GDM1 (cell line): ENCODE measurements around the gene FRMD8.

ENCODE experiments used
- DNase-seq: peaks from one replicate; lab custom pipeline; 2025; lab: John Stamatoyannopoulos, UW

FRMD8 gene

GRCh38 chr11:65425105-65425970 is 38.9 kb downstream of the FRMD8 start:
- no peak for DNase-seq

DNA sequence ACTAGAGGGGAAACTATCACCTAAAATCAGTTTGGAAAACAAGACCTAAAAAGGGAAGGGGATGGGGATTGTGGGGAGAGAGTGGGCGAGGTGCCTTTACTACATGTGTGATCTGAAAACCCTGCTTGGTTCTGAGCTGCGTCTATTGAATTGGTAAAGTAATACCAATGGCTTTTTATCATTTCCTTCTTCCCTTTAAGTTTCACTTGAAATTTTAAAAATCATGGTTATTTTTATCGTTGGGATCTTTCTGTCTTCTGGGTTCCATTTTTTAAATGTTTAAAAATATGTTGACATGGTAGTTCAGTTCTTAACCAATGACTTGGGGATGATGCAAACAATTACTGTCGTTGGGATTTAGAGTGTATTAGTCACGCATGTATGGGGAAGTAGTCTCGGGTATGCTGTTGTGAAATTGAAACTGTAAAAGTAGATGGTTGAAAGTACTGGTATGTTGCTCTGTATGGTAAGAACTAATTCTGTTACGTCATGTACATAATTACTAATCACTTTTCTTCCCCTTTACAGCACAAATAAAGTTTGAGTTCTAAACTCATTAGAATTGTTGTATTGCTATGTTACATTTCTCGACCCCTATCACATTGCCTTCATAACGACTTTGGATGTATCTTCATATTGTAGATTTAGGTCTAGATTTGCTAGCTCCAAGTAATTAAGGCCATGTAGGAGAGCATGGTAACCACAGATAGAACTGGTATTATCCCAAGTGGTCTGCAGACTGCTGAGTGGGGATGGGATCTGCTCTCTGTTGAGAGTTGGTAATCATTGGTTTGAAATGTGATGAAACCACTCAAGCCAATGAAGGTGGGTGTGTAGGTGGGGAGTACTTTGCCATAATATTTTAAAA is 39.8 kb downstream of the FRMD8 start:
- peak; percentile 29 for DNase-seq

DNA sequence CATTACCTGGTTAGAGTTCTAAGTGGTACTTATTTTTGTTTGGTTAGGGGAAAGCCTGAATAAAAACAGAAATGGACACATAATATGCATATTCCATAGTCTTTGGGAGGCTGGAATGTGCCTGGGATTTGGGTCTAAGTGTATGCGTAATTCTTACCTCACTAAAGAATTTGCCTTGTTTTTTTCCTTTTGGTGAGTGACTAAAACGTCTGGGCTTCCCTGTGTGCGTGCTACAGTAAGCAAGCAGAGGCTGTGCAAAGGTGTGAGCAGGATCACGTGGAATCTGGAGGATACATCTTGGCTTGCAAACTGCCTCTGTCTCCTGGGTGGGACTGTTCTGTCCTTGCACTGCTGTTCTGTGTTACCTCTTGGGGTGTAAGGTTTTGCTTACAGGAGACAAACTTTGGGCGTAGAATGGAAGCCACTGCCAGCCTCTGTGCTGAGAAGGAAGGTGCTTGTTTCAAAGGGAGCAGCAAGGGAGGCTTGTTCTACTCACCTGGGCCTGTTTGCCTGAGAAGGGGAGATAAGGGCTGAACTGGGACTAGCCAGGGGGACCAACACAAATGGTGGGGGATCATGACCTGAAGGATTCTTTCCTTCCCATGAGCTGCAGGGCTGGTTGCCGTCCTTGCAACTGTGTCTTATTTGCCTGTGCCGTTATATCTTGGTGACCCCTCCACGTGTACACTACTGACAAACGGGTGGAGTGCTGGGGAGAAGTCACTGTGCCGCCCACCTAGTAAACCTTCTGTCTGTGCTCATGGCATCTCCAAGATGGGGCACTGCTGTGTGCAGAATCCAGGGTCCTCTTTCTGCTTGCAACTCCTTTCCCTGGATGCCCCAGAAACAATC is 40.6 kb downstream of the FRMD8 start:
- DNase-seq, result no peak

- no peak for DNase-seq
Measured at GRCh38 chr11:65427691-65428577, 41.5 kb downstream of the FRMD8 start.

- DNase-seq, result no peak
Measured at GRCh38 chr11:65428578-65429067, 42.2 kb downstream of the FRMD8 start.

DNA sequence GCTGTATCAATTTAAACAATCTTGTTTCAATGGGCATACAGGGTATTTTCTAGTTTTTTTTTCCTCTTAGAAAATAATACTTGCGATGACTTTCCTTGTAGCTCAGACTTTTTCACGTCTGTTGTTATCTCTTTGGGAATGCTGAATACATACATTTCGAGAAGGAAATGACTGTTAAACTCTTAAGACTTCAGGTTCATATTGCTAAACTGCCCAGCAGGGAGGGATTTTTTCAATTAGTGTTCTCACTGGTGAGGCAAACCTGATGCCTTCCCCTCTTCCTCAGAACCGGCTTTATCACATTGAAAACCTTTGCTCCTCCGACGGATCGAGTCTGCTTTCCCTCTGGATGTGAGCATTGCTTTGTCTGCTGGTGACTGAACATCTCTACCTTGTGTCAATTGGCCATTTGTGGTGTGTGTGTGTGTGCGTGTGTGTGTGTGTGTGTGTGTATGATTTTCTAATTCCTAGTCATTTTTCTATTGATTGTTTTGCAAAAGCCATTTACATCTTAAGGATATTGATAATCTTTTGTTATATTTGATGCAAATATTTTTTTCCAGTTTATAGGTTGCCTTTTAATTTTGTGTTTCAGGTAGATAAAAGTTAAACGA is 42.7 kb downstream of the FRMD8 start:
- DNase-seq, result no peak

DNA sequence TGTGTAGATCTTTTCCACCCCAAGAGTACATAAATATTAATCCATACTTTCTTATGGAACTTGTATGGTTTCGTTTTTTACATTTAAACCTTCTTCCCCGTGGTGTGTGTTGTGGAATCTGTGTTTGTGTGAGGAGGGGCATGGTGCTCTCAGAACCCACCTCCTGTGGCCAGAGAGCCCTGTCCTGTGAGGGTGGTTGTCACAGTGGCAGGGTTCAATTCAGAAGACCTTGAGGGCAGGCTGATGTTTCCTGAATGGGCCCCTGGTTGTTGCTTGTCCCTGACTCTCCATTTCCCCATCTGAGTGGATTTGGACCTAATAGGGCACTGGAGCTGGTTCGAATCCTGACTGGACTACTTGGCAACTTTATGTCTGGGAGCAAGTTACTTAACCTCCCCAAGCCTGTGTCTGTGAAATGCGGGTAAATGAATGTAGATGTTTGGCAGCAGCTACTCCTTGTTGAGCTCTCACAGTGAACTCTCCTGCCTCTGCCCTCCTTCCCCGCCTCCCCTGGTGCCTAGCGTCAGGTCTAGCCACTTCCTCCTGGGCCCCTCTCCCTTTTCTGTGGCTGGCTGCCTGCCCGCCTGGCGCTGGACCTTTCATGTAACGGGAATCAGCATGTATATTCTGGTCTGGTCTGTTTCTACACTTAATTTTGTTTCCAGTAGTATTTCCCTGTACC is 43.4 kb downstream of the FRMD8 start:
- peak; percentile 68 for DNase-seq

DNA sequence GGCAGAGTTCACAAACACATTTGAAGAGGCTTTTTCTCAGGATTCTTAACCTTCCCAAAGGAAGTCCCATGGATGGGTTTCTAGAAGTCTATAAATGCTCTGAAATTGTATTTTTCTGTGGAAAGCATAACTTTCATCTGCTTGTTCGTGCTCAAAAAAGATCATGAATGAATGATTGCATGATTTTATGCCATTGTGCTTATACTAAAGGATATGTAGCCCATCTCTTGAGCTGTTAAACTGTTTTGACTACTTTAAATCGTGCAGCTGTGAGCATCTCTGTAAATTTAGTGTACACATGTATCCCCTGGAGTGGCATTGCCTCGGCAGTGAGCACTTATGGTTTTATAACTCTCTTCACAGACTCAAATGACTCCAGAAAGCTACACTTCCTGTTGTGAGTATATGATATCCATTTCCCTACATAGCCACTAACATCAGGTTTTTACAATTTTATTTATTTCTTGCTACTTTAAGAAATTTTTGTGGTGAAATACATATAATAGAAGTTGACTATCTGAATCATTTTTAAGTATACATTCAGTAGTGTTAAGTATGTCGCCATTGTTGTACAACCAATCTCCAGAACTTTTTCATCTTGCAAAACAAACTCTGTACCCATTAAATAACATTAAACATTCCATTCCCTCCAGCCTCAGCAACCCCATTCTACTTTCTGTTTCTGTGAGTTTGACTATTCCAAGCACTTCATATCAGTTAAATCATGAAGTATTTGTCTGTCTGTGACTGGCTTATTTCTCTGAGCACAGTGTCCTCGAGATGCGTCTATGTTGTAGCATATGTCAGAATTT is 44.2 kb downstream of the FRMD8 start:
- no peak for DNase-seq

GRCh38 chr11:65431451-65432099 is 45.1 kb downstream of the FRMD8 start:
- DNase-seq, result no peak

- DNase-seq, result no peak
Measured at GRCh38 chr11:65432100-65432650, 45.7 kb downstream of the FRMD8 start.

DNA sequence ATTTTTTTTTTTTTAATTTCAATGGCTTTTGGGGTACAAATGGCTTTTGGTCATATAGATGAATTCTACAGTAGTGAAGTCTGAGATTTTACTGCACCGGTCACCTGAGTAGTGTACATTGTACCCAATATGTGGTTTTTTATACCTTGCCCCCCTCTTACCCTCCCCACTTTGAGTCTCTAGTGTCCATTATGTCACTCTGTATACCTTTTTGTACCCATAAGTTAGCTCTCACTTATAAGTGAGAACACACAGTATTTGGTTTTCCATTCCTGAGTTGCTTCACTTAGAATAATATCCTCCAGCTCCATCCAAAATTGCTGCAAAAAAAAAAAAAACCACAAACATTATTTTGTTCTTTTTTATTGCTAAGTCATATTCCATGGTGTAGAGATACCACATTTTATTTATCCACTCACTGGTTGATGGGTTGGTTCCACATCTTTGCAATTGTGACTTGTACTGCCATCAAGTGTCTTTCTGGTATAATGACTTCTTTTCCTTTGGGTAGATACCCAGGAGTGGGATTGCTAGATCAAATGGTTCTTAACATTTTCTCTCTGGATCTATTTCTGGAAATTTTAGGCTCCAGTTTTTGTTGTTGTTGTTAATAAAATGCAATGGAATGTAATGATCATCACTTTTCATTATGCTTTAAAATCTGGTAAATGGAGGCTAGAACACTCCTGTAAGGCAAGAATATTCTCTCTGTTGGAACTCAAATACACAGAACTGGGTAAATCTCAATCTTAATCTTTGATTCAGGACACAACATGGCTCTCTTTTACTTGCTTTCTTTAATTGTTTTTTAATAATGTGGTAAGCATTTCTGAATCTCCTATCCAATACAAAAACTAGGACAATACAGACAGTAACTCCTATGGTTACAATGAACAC is 46.5 kb downstream of the FRMD8 start:
- no peak for DNase-seq

GRCh38 chr11:65433657-65434056 is 47.2 kb downstream of the FRMD8 start:
- no peak for DNase-seq

DNA sequence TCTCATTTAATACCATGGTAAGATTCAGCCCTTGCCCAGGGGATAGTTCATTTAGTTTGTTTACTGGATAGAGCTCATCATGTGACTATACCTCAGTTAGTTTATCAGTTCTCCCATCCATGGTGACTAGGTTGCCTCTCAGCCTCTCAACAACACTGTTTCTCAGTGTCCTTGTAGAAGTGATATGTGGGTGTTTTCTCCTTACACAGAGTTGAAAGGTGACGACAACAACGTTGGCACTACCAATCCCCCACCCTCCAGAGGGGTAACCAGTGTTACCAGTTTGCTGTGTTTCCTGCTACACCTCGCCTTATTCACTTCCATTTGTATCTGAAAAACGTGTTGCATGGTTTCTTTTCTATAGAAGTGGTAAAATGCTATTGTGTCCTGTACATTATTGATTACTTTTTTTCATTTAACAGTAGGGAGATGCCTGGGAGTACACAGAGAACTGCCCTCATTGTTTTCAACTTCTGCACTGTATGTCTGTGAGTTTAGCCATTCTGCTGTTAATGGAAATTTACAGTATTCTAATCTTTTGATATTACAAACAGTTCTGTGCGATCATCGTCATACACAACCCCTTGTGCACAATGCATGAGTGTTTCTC is 47.7 kb downstream of the FRMD8 start:
- DNase-seq, result no peak

- no peak for DNase-seq
Measured at GRCh38 chr11:65434667-65435410, 48.4 kb downstream of the FRMD8 start.

GRCh38 chr11:65435411-65435931 is 49.0 kb downstream of the FRMD8 start:
- DNase-seq, result no peak

DNA sequence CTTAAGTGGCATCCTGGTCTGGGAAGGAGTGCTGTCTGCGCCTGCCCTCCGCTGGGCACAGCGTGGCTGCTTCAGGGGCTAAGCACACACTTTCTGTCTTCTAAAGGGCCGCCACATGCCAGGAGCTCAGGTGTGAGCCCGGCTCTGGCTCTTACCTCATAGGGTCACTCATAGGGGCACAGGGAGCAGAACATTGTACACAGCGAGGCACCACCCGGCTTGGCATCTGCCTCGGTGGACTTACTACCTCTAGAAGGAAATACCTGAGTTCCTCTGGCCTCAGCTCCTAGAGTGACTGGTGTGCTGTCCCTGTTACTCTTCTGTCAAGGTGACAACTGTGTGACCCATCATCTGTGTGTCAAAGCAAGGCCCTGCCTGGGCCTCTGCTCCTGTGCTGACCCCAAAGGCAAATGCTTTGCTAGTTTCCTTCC is 49.6 kb downstream of the FRMD8 start:
- DNase-seq, result no peak
